Osteoblast (primary cell): ENCODE data around the gene JUND. TPM values are rescaled to one million over a fixed set of nuclear protein-coding genes. Genes with fewer than 3 reads are reported as not detected.

Experiments used
- DNase-seq: peaks from one replicate; pipeline ENCODE4 v3.0.0; 2011; ENCODE audit warnings: low spot score, mixed read lengths; ENCODE audit not compliant: insufficient read length; ENCODE audit errors: missing footprints
- H2AFZ ChIP-seq: 2 replicates; pipeline ENCODE4 v1.6.0; 2011; ENCODE audit warnings: mild to moderate bottlenecking, low read length
- H3K27ac ChIP-seq: 2 replicates; pipeline ENCODE4 v1.5.1; 2011; ENCODE audit warnings: mild to moderate bottlenecking, low read depth, low read length, moderate library complexity
- H3K27me3 ChIP-seq: 2 replicates; pipeline ENCODE4 v1.6.0; 2012; ENCODE audit warnings: mild to moderate bottlenecking, control low read depth, inconsistent platforms, low read length, moderate library complexity; ENCODE audit not compliant: insufficient read depth
- H3K36me3 ChIP-seq: 2 replicates; pipeline ENCODE4 v1.5.1; 2011; ENCODE audit warnings: mild to moderate bottlenecking, low read length, control low read depth, moderate library complexity; ENCODE audit not compliant: insufficient read depth
- H3K4me1 ChIP-seq: 2 replicates; pipeline ENCODE4 v1.5.1; 2011; ENCODE audit warnings: mild to moderate bottlenecking, low read length, control low read depth, moderate library complexity; ENCODE audit not compliant: insufficient read depth
- H3K4me2 ChIP-seq: 2 replicates; pipeline ENCODE4 v1.6.0; 2011; ENCODE audit warnings: mild to moderate bottlenecking, low read length; ENCODE audit not compliant: insufficient read depth
- H3K4me3 ChIP-seq: fragments of 200-600 bp; sonication (generic); 3 replicates; pipeline ENCODE4 v1.5.1; 2012; ENCODE audit warnings: mild to moderate bottlenecking, low read length, inconsistent platforms; ENCODE audit not compliant: insufficient read depth
- H3K79me2 ChIP-seq: 2 replicates; pipeline ENCODE4 v1.6.0; 2012; ENCODE audit warnings: mild to moderate bottlenecking, low read length, control low read depth, inconsistent platforms; ENCODE audit not compliant: insufficient read depth
- H3K9me3 ChIP-seq: 2 replicates; pipeline ENCODE4 v1.5.1; 2011; ENCODE audit warnings: low read depth, low read length, control low read depth
- H4K20me1 ChIP-seq: 2 replicates; pipeline ENCODE4 v1.6.0; 2012; ENCODE audit warnings: mild to moderate bottlenecking, low read length, control low read depth; ENCODE audit not compliant: insufficient read depth
- total RNA-seq: library from RNA; depleted of rRNA; stranded (reverse); fragments of >200 nt; gene quantifications from 2 replicates; pipeline ENCODE4 v1.2.3, GENCODE V29; 2012
- TF ChIP-seq, protein P1 (sequence below): IDR thresholded peaks from 2 replicates; pipeline ENCODE4 v1.5.1; 2011; ENCODE audit warnings: mild to moderate bottlenecking, low read depth, low read length, moderate library complexity; ENCODE audit errors: extremely low read depth

The JUND gene
- total RNA-seq, 1 donor: 170 TPM

DNA sequence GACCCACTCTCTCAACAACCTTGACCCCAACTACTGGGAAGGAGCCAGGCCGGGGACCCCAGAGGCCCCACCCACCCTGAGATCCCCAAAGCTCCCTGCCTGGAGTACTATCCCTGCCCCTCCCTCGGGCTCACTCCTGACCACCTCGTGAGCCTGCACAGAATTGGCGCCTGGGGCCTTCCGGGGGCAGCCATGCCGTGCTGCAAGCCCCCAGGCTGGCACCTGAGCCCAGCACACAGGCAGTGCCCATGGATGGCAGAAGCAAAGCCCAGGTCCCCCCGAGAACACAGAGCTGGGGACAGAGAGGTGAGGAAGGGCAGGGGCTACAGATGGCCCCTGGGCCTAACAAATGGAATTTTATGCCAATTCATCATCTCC lies 27.5 kb upstream of the JUND start:
- no peaks in the 10 kb centered on the region for H3K9me3 ChIP-seq
- peaks cover 7% of the 10 kb centered on the region for H3K79me2 ChIP-seq
- no peaks in the 10 kb centered on the region for H3K27me3 ChIP-seq
- H3K4me1 ChIP-seq: peaks cover 23% of the 10 kb centered on the region
- no peaks in the 10 kb centered on the region for H4K20me1 ChIP-seq
- H2AFZ ChIP-seq: no peak overlapping the region
- DNase-seq: peak; percentile 47
- H3K36me3 ChIP-seq: peaks cover 18% of the 10 kb centered on the region
- H3K4me3 ChIP-seq: no peak overlapping the region
- no peak overlapping the region for H3K4me2 ChIP-seq
- TF ChIP-seq, protein P1, sequence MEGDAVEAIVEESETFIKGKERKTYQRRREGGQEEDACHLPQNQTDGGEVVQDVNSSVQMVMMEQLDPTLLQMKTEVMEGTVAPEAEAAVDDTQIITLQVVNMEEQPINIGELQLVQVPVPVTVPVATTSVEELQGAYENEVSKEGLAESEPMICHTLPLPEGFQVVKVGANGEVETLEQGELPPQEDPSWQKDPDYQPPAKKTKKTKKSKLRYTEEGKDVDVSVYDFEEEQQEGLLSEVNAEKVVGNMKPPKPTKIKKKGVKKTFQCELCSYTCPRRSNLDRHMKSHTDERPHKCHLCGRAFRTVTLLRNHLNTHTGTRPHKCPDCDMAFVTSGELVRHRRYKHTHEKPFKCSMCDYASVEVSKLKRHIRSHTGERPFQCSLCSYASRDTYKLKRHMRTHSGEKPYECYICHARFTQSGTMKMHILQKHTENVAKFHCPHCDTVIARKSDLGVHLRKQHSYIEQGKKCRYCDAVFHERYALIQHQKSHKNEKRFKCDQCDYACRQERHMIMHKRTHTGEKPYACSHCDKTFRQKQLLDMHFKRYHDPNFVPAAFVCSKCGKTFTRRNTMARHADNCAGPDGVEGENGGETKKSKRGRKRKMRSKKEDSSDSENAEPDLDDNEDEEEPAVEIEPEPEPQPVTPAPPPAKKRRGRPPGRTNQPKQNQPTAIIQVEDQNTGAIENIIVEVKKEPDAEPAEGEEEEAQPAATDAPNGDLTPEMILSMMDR: no peak
- no peak overlapping the region for H3K27ac ChIP-seq

DNA sequence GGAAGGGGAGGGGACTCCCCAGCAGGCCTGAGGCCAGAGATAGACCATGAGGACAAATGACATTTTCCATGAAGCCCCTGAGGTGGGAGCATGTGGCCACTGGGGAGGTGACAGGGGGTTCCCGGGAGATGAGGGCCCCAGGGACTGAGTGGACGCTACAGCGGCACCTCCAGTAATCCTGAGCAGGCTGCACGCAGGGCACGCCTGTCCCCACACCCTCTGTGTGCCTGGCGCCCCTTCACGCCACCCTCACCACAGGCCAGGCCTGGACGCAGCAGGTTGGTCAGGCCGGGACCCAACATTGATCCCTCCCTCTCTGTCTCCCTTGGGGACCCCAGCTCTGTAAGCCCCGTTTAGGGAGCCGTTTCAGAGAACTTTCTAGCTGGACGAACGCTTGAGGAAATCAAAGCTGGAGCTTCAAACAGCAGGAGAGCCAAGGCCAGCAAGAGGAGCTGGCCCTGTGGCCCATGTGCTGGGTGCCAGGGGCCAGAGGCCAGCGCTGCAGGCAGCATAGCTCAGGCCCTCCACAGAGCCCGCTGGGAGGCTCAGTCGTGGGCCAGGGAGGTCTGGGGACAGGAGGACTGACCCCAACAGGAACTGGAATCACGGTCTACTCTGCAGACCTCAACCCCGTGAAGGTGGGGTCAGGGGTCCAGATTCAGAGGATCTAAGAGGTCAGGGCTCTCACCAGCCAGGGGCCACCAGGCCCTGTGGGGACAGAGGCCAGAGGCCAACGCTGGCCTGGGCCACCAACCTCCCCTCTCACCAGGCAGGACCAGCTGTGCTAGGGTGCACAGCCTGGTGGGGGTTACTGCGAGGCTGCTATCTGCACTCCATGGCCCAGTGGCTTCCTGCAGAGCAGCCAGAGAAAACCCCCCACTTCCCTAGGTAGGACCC lies 26.9 kb upstream of the JUND start:
- Histone ChIP-seq H3K4me1 (peaks cover 25% of the 10 kb centered on the region), H2AFZ (no peak overlapping the region), H3K9me3 (no peaks in the 10 kb centered on the region), H3K36me3 (peaks cover 18% of the 10 kb centered on the region), H3K4me3 (no peak overlapping the region), H3K27me3 (no peaks in the 10 kb centered on the region), H3K4me2 (no peak overlapping the region), H3K27ac (no peak overlapping the region), H3K79me2 (peaks cover 7% of the 10 kb centered on the region), H4K20me1 (no peaks in the 10 kb centered on the region)
- peak; percentile 80 for DNase-seq
- TF ChIP-seq, protein P1: no peak

DNA sequence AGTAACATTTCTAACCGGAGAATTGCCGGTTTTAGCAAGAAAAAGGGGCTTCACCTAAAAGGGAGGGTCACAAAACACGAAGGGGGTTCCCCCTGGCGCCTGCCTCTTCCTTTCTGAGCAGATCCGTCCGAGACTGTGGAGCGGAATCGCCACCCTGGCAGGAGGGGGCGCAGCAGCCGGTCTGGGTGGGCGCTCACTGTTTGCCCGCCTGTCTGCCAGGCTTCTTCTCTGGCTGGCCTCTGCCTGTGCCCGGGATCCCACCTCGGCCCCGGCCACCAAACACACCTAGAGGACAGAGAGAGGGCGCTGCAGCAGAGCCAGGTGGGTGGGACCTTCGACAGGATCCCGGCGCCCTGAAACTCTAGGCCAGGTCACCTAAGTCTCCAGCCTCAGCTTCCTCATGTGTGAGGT lies 25.9 kb upstream of the JUND start:
- H3K79me2 ChIP-seq: peaks cover 3% of the 10 kb centered on the region
- H3K36me3 ChIP-seq: peaks cover 12% of the 10 kb centered on the region
- H3K27ac ChIP-seq: no peak overlapping the region
- H4K20me1 ChIP-seq: no peaks in the 10 kb centered on the region
- TF ChIP-seq, protein P1: no peak
- H3K4me3 ChIP-seq: no peak overlapping the region
- no peaks in the 10 kb centered on the region for H3K27me3 ChIP-seq
- H3K9me3 ChIP-seq: no peaks in the 10 kb centered on the region
- peaks cover 25% of the 10 kb centered on the region for H3K4me1 ChIP-seq
- DNase-seq: no peak
- H2AFZ ChIP-seq: no peak overlapping the region
- H3K4me2 ChIP-seq: no peak overlapping the region

DNA sequence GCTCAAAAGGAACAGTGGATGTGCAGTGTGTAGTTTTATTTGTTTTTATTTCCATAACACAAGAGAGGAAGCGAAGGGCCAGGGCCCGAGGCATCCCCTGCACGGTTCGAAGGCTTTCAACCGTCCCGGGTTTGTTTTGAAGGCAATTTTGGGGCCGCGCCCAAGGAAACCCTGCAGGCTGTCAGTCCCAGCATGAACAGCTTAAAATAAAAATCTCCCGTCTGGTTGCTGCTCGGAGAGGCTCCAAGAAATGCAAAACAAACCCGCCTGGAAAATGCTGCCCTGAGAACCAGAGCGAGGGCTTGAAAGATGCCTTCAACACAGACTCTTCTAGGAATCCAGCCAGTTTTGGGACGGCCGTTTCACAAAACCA lies 25.5 kb upstream of the JUND start:
- TF ChIP-seq, protein P1: no peak
- no peak overlapping the region for H3K27ac ChIP-seq
- peaks cover 9% of the 10 kb centered on the region for H3K36me3 ChIP-seq

More for the DNA sequence above, 25.5 kb upstream of the JUND start:
- Histone ChIP-seq H2AFZ (no peak overlapping the region), H3K4me1 (peaks cover 25% of the 10 kb centered on the region), H3K4me3 (no peak overlapping the region), H3K27me3 (no peaks in the 10 kb centered on the region), H3K4me2 (no peak overlapping the region), H3K79me2 (no peaks in the 10 kb centered on the region), H4K20me1 (no peaks in the 10 kb centered on the region), H3K9me3 (no peaks in the 10 kb centered on the region)
- peak; percentile 52 for DNase-seq
